ENCODE data around the gene APMAP. TPM values are rescaled to one million over a fixed set of nuclear protein-coding genes. Genes with fewer than 3 reads are reported as not detected.

The APMAP gene
- total and polyA plus RNA-seq, 9 of the 15 experiments (the other 6 are each of a cell fraction or from before 2014, with no cell fraction given), result 6.7 to 18.2 (median 14.4) TPM

GRCh38 chr20:25013478-25014380, 21.2 kb upstream of the APMAP start (continued):
- TF ChIP-seq, protein P1, sequence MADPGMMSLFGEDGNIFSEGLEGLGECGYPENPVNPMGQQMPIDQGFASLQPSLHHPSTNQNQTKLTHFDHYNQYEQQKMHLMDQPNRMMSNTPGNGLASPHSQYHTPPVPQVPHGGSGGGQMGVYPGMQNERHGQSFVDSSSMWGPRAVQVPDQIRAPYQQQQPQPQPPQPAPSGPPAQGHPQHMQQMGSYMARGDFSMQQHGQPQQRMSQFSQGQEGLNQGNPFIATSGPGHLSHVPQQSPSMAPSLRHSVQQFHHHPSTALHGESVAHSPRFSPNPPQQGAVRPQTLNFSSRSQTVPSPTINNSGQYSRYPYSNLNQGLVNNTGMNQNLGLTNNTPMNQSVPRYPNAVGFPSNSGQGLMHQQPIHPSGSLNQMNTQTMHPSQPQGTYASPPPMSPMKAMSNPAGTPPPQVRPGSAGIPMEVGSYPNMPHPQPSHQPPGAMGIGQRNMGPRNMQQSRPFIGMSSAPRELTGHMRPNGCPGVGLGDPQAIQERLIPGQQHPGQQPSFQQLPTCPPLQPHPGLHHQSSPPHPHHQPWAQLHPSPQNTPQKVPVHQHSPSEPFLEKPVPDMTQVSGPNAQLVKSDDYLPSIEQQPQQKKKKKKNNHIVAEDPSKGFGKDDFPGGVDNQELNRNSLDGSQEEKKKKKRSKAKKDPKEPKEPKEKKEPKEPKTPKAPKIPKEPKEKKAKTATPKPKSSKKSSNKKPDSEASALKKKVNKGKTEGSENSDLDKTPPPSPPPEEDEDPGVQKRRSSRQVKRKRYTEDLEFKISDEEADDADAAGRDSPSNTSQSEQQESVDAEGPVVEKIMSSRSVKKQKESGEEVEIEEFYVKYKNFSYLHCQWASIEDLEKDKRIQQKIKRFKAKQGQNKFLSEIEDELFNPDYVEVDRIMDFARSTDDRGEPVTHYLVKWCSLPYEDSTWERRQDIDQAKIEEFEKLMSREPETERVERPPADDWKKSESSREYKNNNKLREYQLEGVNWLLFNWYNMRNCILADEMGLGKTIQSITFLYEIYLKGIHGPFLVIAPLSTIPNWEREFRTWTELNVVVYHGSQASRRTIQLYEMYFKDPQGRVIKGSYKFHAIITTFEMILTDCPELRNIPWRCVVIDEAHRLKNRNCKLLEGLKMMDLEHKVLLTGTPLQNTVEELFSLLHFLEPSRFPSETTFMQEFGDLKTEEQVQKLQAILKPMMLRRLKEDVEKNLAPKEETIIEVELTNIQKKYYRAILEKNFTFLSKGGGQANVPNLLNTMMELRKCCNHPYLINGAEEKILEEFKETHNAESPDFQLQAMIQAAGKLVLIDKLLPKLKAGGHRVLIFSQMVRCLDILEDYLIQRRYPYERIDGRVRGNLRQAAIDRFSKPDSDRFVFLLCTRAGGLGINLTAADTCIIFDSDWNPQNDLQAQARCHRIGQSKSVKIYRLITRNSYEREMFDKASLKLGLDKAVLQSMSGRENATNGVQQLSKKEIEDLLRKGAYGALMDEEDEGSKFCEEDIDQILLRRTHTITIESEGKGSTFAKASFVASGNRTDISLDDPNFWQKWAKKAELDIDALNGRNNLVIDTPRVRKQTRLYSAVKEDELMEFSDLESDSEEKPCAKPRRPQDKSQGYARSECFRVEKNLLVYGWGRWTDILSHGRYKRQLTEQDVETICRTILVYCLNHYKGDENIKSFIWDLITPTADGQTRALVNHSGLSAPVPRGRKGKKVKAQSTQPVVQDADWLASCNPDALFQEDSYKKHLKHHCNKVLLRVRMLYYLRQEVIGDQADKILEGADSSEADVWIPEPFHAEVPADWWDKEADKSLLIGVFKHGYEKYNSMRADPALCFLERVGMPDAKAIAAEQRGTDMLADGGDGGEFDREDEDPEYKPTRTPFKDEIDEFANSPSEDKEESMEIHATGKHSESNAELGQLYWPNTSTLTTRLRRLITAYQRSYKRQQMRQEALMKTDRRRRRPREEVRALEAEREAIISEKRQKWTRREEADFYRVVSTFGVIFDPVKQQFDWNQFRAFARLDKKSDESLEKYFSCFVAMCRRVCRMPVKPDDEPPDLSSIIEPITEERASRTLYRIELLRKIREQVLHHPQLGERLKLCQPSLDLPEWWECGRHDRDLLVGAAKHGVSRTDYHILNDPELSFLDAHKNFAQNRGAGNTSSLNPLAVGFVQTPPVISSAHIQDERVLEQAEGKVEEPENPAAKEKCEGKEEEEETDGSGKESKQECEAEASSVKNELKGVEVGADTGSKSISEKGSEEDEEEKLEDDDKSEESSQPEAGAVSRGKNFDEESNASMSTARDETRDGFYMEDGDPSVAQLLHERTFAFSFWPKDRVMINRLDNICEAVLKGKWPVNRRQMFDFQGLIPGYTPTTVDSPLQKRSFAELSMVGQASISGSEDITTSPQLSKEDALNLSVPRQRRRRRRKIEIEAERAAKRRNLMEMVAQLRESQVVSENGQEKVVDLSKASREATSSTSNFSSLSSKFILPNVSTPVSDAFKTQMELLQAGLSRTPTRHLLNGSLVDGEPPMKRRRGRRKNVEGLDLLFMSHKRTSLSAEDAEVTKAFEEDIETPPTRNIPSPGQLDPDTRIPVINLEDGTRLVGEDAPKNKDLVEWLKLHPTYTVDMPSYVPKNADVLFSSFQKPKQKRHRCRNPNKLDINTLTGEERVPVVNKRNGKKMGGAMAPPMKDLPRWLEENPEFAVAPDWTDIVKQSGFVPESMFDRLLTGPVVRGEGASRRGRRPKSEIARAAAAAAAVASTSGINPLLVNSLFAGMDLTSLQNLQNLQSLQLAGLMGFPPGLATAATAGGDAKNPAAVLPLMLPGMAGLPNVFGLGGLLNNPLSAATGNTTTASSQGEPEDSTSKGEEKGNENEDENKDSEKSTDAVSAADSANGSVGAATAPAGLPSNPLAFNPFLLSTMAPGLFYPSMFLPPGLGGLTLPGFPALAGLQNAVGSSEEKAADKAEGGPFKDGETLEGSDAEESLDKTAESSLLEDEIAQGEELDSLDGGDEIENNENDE (IDR thresholded peaks at IDR 0.05; ENCODE audit: low read depth, low read length), result no peak
- TF ChIP-seq ZNF717 (CRISPR knock-in tag; IDR thresholded peaks at IDR 0.05), result no peak
- TF ChIP-seq FOXJ3 (CRISPR knock-in tag; IDR thresholded peaks at IDR 0.05), result no peak

All from K562 (cell line).